H1 (cell line): ENCODE results near the gene KRCC1. TPM values are rescaled to one million over a fixed set of nuclear protein-coding genes. Genes with fewer than 3 reads are reported as not detected.

ENCODE experiments used
- CTCF ChIA-PET: fragments of 300-600 bp; sonication (Branson Sonifier 250); formaldehyde crosslinking; loops from one replicate; lab custom pipeline; 2021; ENCODE audit not compliant: partially characterized antibody; lab: Charles Lee
- POLR2A ChIA-PET: fragments of 300-600 bp; sonication (Branson Sonifier 250); formaldehyde crosslinking; loops from one replicate; lab custom pipeline; 2021; ENCODE audit warnings: inconsistent platforms; ENCODE audit not compliant: partially characterized antibody; lab: Charles Lee
- DNase-seq, 2 experiments: peaks; one replicate each; pipeline versions ENCODE4 v3.0.0 to v3.0.0-alpha.2; 2010 to 2022; ENCODE audit warnings: low spot score in 2 of 2, low read depth in 1 of 2, mixed read lengths in 1 of 2
- FAIRE-seq: peaks from 2 replicates; lab custom pipeline; 2011; peaks lifted over from hg19 to GRCh38; lab: Jason Lieb, UNC
- H2AFZ ChIP-seq: 2 replicates; pipeline ENCODE4 v1.8.1; 2012; ENCODE audit warnings: low read length, inconsistent platforms
- H2AK5ac ChIP-seq: 2 replicates; pipeline ENCODE4 v1.6.1; 2013; ENCODE audit warnings: low read depth, low read length
- H2BK120ac ChIP-seq: replicated peaks from 2 replicates; pipeline ENCODE3; 2013; ENCODE audit warnings: low read depth, low read length, inconsistent platforms
- H2BK12ac ChIP-seq: 2 replicates; pipeline ENCODE4 v1.6.1; 2013; ENCODE audit warnings: low read depth, low read length
- H2BK15ac ChIP-seq: 2 replicates; pipeline ENCODE4 v1.6.1; 2013; ENCODE audit warnings: low read length
- H2BK20ac ChIP-seq: 2 replicates; pipeline ENCODE4 v1.6.1; 2013; ENCODE audit warnings: low read length
- H2BK5ac ChIP-seq: 2 replicates; pipeline ENCODE4 v1.6.1; 2013; ENCODE audit warnings: low read depth, low read length
- H3K14ac ChIP-seq: 2 replicates; pipeline ENCODE4 v1.6.1; 2013; ENCODE audit warnings: inconsistent platforms; ENCODE audit not compliant: insufficient read length
- H3K18ac ChIP-seq: 2 replicates; pipeline ENCODE4 v1.6.1; 2013; ENCODE audit warnings: low read length; ENCODE audit errors: extremely low read depth
- H3K23ac ChIP-seq: 2 replicates; pipeline ENCODE4 v1.6.1; 2013; ENCODE audit warnings: inconsistent platforms; ENCODE audit not compliant: insufficient read length
- H3K23me2 ChIP-seq: 2 replicates; pipeline ENCODE4 v1.6.1; 2013; ENCODE audit warnings: low read depth, low read length
- H3K27ac ChIP-seq: 2 replicates; pipeline ENCODE4 v1.6.1; 2011; ENCODE audit warnings: low read depth, low read length, inconsistent platforms
- H3K27me3 ChIP-seq, 4 experiments: replicated peaks in 1 of 4; 1 replicate in 1 of 4; 2 replicates in 3 of 4; pipeline versions ENCODE4 v1.6.1 to v1.8.1; 2011 to 2013; ENCODE audit warnings: low read length in 3 of 4, mild to moderate bottlenecking in 3 of 4, inconsistent platforms in 2 of 4, mixed read lengths in 2 of 4, moderate library complexity in 1 of 4; ENCODE audit not compliant: control insufficient read depth in 3 of 4, insufficient read depth in 3 of 4; ENCODE audit errors: extremely low read depth in 1 of 4
- H3K36me3 ChIP-seq, 4 experiments: 2 replicates each; pipeline versions ENCODE4 v1.6.1 to v1.8.1; 2011 to 2013; ENCODE audit warnings: mild to moderate bottlenecking in 4 of 4, low read length in 3 of 4, moderate library complexity in 2 of 4, control low read depth in 1 of 4, inconsistent platforms in 1 of 4; ENCODE audit not compliant: insufficient read depth in 4 of 4, control insufficient read depth in 2 of 4
- H3K4ac ChIP-seq: replicated peaks from 2 replicates; pipeline ENCODE3; 2013; ENCODE audit warnings: low read length, low read depth, mixed read lengths, inconsistent platforms; ENCODE audit not compliant: insufficient read length
- H3K4me1 ChIP-seq, 4 experiments: replicated peaks in 1 of 4; 1 replicate in 1 of 4; 2 replicates in 3 of 4; pipeline versions ENCODE4 v1.6.1 to v1.8.1; 2011 to 2013; ENCODE audit warnings: low read length in 3 of 4, inconsistent platforms in 2 of 4, mixed read lengths in 1 of 4; ENCODE audit not compliant: insufficient read depth in 4 of 4, control insufficient read depth in 3 of 4
- H3K4me2 ChIP-seq, 2 experiments: 2 replicates each; pipeline versions ENCODE4 v1.6.1 to v1.8.1; 2011 to 2013; ENCODE audit warnings: low read depth in 2 of 2, low read length in 2 of 2, control low read depth in 1 of 2, inconsistent platforms in 1 of 2, mild to moderate bottlenecking in 1 of 2; ENCODE audit not compliant: insufficient read depth in 1 of 2
- H3K4me3 ChIP-seq, 4 experiments: fragments of 200-600, 300-600 bp in 1 of 4; sonication (generic), shearing (Covaris generic), sonication (Bioruptor Twin) in 1 of 4; 2 replicates each; pipeline versions ENCODE4 v1.5.1 to v1.8.1; 2011 to 2016; ENCODE audit warnings: low read length in 4 of 4, low read depth in 3 of 4, control low read depth in 2 of 4, inconsistent platforms in 2 of 4, mild to moderate bottlenecking in 2 of 4, mixed read lengths in 1 of 4, moderate library complexity in 1 of 4; ENCODE audit not compliant: insufficient read depth in 2 of 4; ENCODE audit errors: extremely low read depth in 1 of 4
- H3K56ac ChIP-seq: replicated peaks from 2 replicates; pipeline ENCODE3; 2013; ENCODE audit warnings: low read depth, mild to moderate bottlenecking, mixed read lengths, low read length, inconsistent platforms; ENCODE audit not compliant: insufficient read length
- H3K79me1 ChIP-seq: 2 replicates; pipeline ENCODE4 v1.6.1; 2013; ENCODE audit warnings: low read depth, low read length, control low read depth
- H3K79me2 ChIP-seq, 2 experiments: 2 replicates each; pipeline versions ENCODE4 v1.6.1 to v1.8.1; 2012 to 2013; ENCODE audit warnings: low read length in 2 of 2, mild to moderate bottlenecking in 2 of 2, inconsistent platforms in 1 of 2; ENCODE audit not compliant: insufficient read depth in 2 of 2, control insufficient read depth in 1 of 2
- H3K9ac ChIP-seq, 4 experiments: replicated peaks in 1 of 4; 1 replicate in 1 of 4; 2 replicates in 3 of 4; pipeline versions ENCODE4 v1.6.1 to v1.8.1; 2011 to 2013; ENCODE audit warnings: low read depth in 3 of 4, low read length in 3 of 4, control low read depth in 2 of 4, mild to moderate bottlenecking in 2 of 4, moderate library complexity in 2 of 4, inconsistent platforms in 1 of 4; ENCODE audit errors: extremely low read depth in 1 of 4
- H3K9me3 ChIP-seq, 2 experiments: 2 replicates each; pipeline versions ENCODE4 v1.6.1 to v1.8.1; 2012 to 2013; ENCODE audit warnings: mild to moderate bottlenecking in 2 of 2, moderate library complexity in 2 of 2, control low read depth in 1 of 2, inconsistent platforms in 1 of 2, low read depth in 1 of 2, low read length in 1 of 2, mixed read lengths in 1 of 2; ENCODE audit not compliant: insufficient read depth in 2 of 2
- H4K20me1 ChIP-seq, 2 experiments: replicated peaks in 1 of 2; 2 replicates each; pipeline versions ENCODE3 to v1.8.1; 2011 to 2013; ENCODE audit warnings: inconsistent platforms in 2 of 2, low read length in 2 of 2, mild to moderate bottlenecking in 1 of 2; ENCODE audit not compliant: insufficient read depth in 2 of 2, control insufficient read depth in 1 of 2
- H4K5ac ChIP-seq: 2 replicates; pipeline ENCODE4 v1.6.1; 2013; ENCODE audit warnings: low read length, low read depth, mixed read lengths, inconsistent platforms; ENCODE audit not compliant: insufficient read length
- H4K8ac ChIP-seq: 2 replicates; pipeline ENCODE4 v1.8.0; 2013; ENCODE audit warnings: mild to moderate bottlenecking, moderate library complexity, low read length, inconsistent platforms; ENCODE audit not compliant: insufficient read depth; ENCODE audit errors: extremely low read depth
- H4K91ac ChIP-seq: replicated peaks from 2 replicates; pipeline ENCODE3; 2013; ENCODE audit warnings: low read length, mixed read lengths, inconsistent platforms; ENCODE audit not compliant: insufficient read length
- BRCA1 ChIP-seq: IDR thresholded peaks from 2 replicates; pipeline ENCODE4 v1.6.1; 2012; ENCODE audit warnings: low read depth, low read length, improper control_type of control experiment
- EGR1 ChIP-seq: IDR thresholded peaks from 2 replicates; pipeline ENCODE4 v1.6.1; 2011; ENCODE audit warnings: low read depth, low read length, borderline replicate concordance
- HDAC2 ChIP-seq, 2 experiments: fragments of 300-600 bp in 1 of 2; sonication (generic) in 1 of 2; IDR thresholded peaks; 2 replicates each; pipeline ENCODE4 v1.6.1; 2011 to 2012; ENCODE audit warnings: low read depth in 2 of 2, low read length in 2 of 2, mild to moderate bottlenecking in 2 of 2, moderate library complexity in 2 of 2, borderline replicate concordance in 1 of 2, inconsistent platforms in 1 of 2
- KDM4A ChIP-seq: IDR thresholded peaks from one replicate; pipeline ENCODE4 v1.7.1; 2012; ENCODE audit warnings: low read depth, mild to moderate bottlenecking, moderate library complexity, low read length, inconsistent platforms; ENCODE audit not compliant: severe bottlenecking
- NRF1 ChIP-seq: IDR thresholded peaks from 2 replicates; pipeline ENCODE4 v1.6.1; 2011; ENCODE audit warnings: mild to moderate bottlenecking, low read depth, low read length, improper control_type of control experiment
- PHF8 ChIP-seq: fragments of 200-600 bp; sonication (generic); conservative IDR thresholded peaks from 2 replicates; pipeline ENCODE4 v1.7.1; 2012; ENCODE audit warnings: low read depth, mild to moderate bottlenecking, inconsistent platforms, low read length, moderate library complexity
- POU5F1 ChIP-seq: IDR thresholded peaks from 2 replicates; pipeline ENCODE4 v1.6.1; 2011; ENCODE audit warnings: low read depth, mild to moderate bottlenecking, low read length, moderate library complexity
- RXRA ChIP-seq: IDR thresholded peaks from 2 replicates; pipeline ENCODE4 v1.6.1; 2011; ENCODE audit warnings: low read depth, mild to moderate bottlenecking, low read length, moderate library complexity; ENCODE audit not compliant: insufficient read depth
- TAF1 ChIP-seq: IDR thresholded peaks from 2 replicates; pipeline ENCODE4 v1.6.1; 2011; ENCODE audit warnings: mild to moderate bottlenecking, low read depth, low read length
- TAF7 ChIP-seq: optimal IDR thresholded peaks from 2 replicates; pipeline ENCODE3; 2011; ENCODE audit warnings: low read depth, mild to moderate bottlenecking, inconsistent platforms, low read length, moderate library complexity, borderline replicate concordance
- ZNF274 ChIP-seq: IDR thresholded peaks from 2 replicates; pipeline ENCODE4 v1.7.0; 2012; ENCODE audit warnings: low read length, borderline replicate concordance; ENCODE audit errors: extremely low read depth
- WGBS, 2 experiments: shearing (Covaris generic) in 1 of 2; methylation state at CpG; one replicate each; pipeline versions ENCODE4 v1.1.6 to v1.1.7; 2013 to 2015; ENCODE audit warnings: low lambda C conversion rate in 2 of 2, mixed read lengths in 2 of 2, inconsistent platforms in 1 of 2, low coverage in 1 of 2, missing lambda C conversion rate in 1 of 2; ENCODE audit not compliant: insufficient replicate concordance in 2 of 2, insufficient coverage in 1 of 2, insufficient read length in 1 of 2; ENCODE audit errors: extremely low coverage in 1 of 2, missing lambda C conversion rate in 1 of 2; 5-methylcytosine and 5-hydroxymethylcytosine counted together
- polyA plus RNA-seq, 7 experiments: library from polyadenylated mRNA; depleted of rRNA in 3 of 7; stranded (reverse) in 5 of 7; unstranded in 2 of 7; fragments of >200 nt in 5 of 7; fragments of 200-250 nt in 2 of 7; gene quantifications; 1 replicate in 5 of 7; 2 replicates in 1 of 7; 4 replicates in 1 of 7; pipeline versions ENCODE4 v1.2.1 to v1.2.3, GENCODE V29; 2011 to 2013; ENCODE audit warnings: missing spikeins in 2 of 7, mixed read lengths in 2 of 7
- total RNA-seq: library from RNA; stranded (reverse); fragmentation: NEBNext Ultra II Directional; extraction: Animal tissue kit (Norgen Biotek cat#: 25700); gene quantifications from 2 replicates; pipeline ENCODE4 v1.2.1, GENCODE V29; 2021
- TF ChIP-seq, protein P1 (sequence below): IDR thresholded peaks from 2 replicates; pipeline ENCODE4 v1.6.1; 2011; ENCODE audit warnings: low read length, improper control_type of control experiment

Gene KRCC1
- total and polyA plus RNA-seq, 2 of the 8 experiments (the other 6 are each of a cell fraction or from before 2014, with no cell fraction given): 5.1 to 8.5 TPM

GRCh38 chr2:88048541-88048940 is 7.0 kb downstream of the KRCC1 start:
- DNase-seq: no peak
- H3K9me3 ChIP-seq: no peaks in the 10 kb centered on the region
- H3K23me2 ChIP-seq: no peaks in the 10 kb centered on the region
- no peak overlapping the region for H2AFZ ChIP-seq
- no peak overlapping the region for H2BK20ac ChIP-seq
- H3K23ac ChIP-seq: no peak overlapping the region
- H2BK15ac ChIP-seq: no peak overlapping the region
- H3K79me2 ChIP-seq: peaks cover 0 to 6% of the 10 kb centered on the region in 2 experiments; a peak in 1 of 4 replicates
- no peak overlapping the region for H2BK120ac ChIP-seq
- no peak overlapping the region for H3K4me3 ChIP-seq
- H3K56ac ChIP-seq: no peak overlapping the region
- no peak overlapping the region for H2BK12ac ChIP-seq
- H3K36me3 ChIP-seq: peaks cover 0 to 13% (median 2%) of the 10 kb centered on the region in 4 experiments; a peak in 3 of 8 replicates
- H4K91ac ChIP-seq: no peak overlapping the region
- no peak overlapping the region for H3K9ac ChIP-seq
- no peak overlapping the region for H4K5ac ChIP-seq
- CTCF ChIA-PET: interaction anchor here (2.2 to 3.0 kb wide), 3 partner anchors 11 to 112 kb away, joined by 8 to 16 read pairs (median 12); no protein-coding TSS in a partner anchor
- H3K4ac ChIP-seq: no peak overlapping the region
- H2AK5ac ChIP-seq: no peak overlapping the region
- H3K27me3 ChIP-seq: no peaks in the 10 kb centered on the region
- H3K27ac ChIP-seq: no peak overlapping the region
- H2BK5ac ChIP-seq: no peak overlapping the region
- no peak overlapping the region for H4K8ac ChIP-seq
- FAIRE-seq: no peak
- H4K20me1 ChIP-seq: peaks cover 0 to 2% of the 10 kb centered on the region in 2 experiments
- no peaks in the 10 kb centered on the region; the same call in 1 of the 2 replicates for H3K79me1 ChIP-seq
- H3K4me1 ChIP-seq: no peaks in the 10 kb centered on the region; a peak in 1 of 7 replicates
- no peak overlapping the region for H3K14ac ChIP-seq
- no peak overlapping the region for H3K18ac ChIP-seq
- POLR2A ChIA-PET: interaction anchor here (1.7 to 2.1 kb wide), 2 partner anchors 11 to 31 kb away, joined by 5 to 9 read pairs; partner anchors contain the start of gene RNU2-63P
- WGBS, 2 experiments: 90% methylated on average over 3 of the region's 3 CpGs; no CpG with 5 or more reads in 1 of the 2 experiments
- no peak overlapping the region for H3K4me2 ChIP-seq
- TF ChIP-seq POU5F1: no peak
- TF ChIP-seq PHF8: no peak
- no peak for TF ChIP-seq ZNF274
- TF ChIP-seq, protein P1, sequence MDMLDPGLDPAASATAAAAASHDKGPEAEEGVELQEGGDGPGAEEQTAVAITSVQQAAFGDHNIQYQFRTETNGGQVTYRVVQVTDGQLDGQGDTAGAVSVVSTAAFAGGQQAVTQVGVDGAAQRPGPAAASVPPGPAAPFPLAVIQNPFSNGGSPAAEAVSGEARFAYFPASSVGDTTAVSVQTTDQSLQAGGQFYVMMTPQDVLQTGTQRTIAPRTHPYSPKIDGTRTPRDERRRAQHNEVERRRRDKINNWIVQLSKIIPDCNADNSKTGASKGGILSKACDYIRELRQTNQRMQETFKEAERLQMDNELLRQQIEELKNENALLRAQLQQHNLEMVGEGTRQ: no peak
- TF ChIP-seq NRF1: no peak
- no peak for TF ChIP-seq KDM4A
- TF ChIP-seq TAF7: no peak
- TF ChIP-seq EGR1: no peak
- no peak for TF ChIP-seq HDAC2 (IDR thresholded peaks at IDR 0.05; ENCODE audit: borderline replicate concordance in 1 of 2, low read depth in 2 of 2, low read length in 2 of 2)
- no peak for TF ChIP-seq RXRA
- TF ChIP-seq TAF1: no peak
- no peak for TF ChIP-seq BRCA1
